Measurements from ENCODE around the gene LRRC7. TPM values are rescaled to one million over a fixed set of nuclear protein-coding genes. Genes with fewer than 3 reads are reported as not detected.

LRRC7 gene
- total RNA-seq, 1 experiment from 2014 or later: not detected

DNA sequence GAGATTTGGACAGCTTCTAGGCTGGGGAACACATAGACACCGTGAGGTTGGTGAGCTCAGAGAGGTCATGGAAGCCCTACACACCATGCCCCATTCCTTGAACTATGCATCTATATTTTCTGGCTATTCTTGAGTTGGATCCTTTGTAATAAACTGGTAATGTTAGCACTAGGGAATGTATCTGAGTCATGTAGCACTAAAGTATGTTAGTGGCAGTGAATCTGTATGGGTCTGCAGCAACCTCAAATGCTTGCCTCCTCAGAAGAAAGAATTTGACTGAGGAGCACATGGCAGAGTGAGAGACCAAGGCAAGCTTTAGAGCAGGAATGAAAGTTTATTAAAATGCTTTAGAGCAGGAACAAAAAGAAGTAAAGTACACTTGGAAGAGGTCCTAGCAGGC, 43.7 kb upstream of the LRRC7 start:
- no peak for DNase-seq (ENCODE audit: low read depth, low spot score)
- Histone ChIP-seq H3K27ac (ENCODE audit: low read length) (no peak overlapping the region), H3K9me3 (ENCODE audit: control insufficient read depth, insufficient read depth, low read depth, low read length) (no peaks in the 10 kb centered on the region), H3K4me3 (ENCODE audit: low read depth in 2 of 2, low read length in 2 of 2) (no peak overlapping the region), H3K36me3 (ENCODE audit: control insufficient read depth, insufficient read depth, low read length) (no peaks in the 10 kb centered on the region), H3K4me1 (ENCODE audit: control insufficient read depth, insufficient read depth, low read length) (no peaks in the 10 kb centered on the region), H3K27me3 (ENCODE audit: control insufficient read depth, insufficient read depth, low read length) (no peaks in the 10 kb centered on the region; the same call in 1 of the 2 replicates)
- intact Hi-C loops (cut with micrococcal nuclease; ENCODE audit: unreplicated experiment): no loop called here
- TF ChIP-seq REST (IDR thresholded peaks at IDR 0.05; ENCODE audit: insufficient read depth in 1 of 2, low read depth in 2 of 2, low read length in 1 of 2) (no peak), TCF7L2 (IDR thresholded peaks at IDR 0.05; ENCODE audit: low read depth, low read length) (no peak), SIN3A (IDR thresholded peaks at IDR 0.05; ENCODE audit: borderline replicate concordance, insufficient read depth, low read depth, low read length) (no peak), CTCF (IDR thresholded peaks at IDR 0.05) (no peak), POLR2AphosphoS5 (IDR thresholded peaks at IDR 0.05; ENCODE audit: low read depth, low read length) (no peak)
- no TSS peak for BruUV-seq (replicated peaks)
- ATAC-seq: no peak
- ChIA-PET POLR2A (no interaction called here), CTCF (no interaction called here)
- in situ Hi-C loops (cut with HindIII; ENCODE audit: low pct_unique_long_range_greater_than_20kb, low sequenced_read_pairs): no loop called here

DNA sequence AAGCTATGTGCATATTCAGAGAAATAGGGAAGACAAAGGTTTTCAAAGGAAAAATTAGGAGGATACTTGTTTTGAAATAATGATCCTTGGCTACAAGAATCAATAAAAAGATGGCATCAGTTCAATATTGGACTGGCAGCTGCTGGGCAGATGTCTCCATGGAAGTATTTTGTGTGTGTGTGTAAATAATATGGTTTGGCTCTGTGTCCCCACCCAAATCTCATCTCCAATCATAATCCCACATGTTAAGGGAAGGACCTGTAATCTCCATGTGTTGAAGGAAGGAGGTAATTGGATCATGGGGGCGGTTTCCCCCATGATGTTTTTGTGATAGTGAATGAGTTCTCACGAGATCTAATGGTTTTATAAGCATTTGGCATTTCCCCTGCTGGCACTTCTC, 40.4 kb upstream of the LRRC7 start:
- CTCF ChIA-PET: interaction anchor here (0.5 kb wide), 1 partner anchor 8 kb away, joined by 4 read pairs; no protein-coding TSS in a partner anchor
- TF ChIP-seq CTCF (IDR thresholded peaks at IDR 0.05) (no peak), POLR2AphosphoS5 (IDR thresholded peaks at IDR 0.05; ENCODE audit: low read depth, low read length) (no peak), SIN3A (IDR thresholded peaks at IDR 0.05; ENCODE audit: borderline replicate concordance, insufficient read depth, low read depth, low read length) (no peak), REST (IDR thresholded peaks at IDR 0.05; ENCODE audit: insufficient read depth in 1 of 2, low read depth in 2 of 2, low read length in 1 of 2) (no peak)
- no peaks in the 10 kb centered on the region for H3K4me1 ChIP-seq (ENCODE audit: control insufficient read depth, insufficient read depth, low read length)

More for the DNA sequence above, 40.4 kb upstream of the LRRC7 start:
- no peaks in the 10 kb centered on the region; the same call in 1 of the 2 replicates for H3K27me3 ChIP-seq (ENCODE audit: control insufficient read depth, insufficient read depth, low read length)
- no peak for DNase-seq (ENCODE audit: low read depth, low spot score)
- BruUV-seq (replicated peaks): no TSS peak
- intact Hi-C loops (cut with micrococcal nuclease; ENCODE audit: unreplicated experiment) (no loop called here), in situ Hi-C loops (cut with HindIII; ENCODE audit: low pct_unique_long_range_greater_than_20kb, low sequenced_read_pairs) (no loop called here)
- H3K9me3 ChIP-seq (ENCODE audit: control insufficient read depth, insufficient read depth, low read depth, low read length): no peaks in the 10 kb centered on the region
- no peak overlapping the region for H3K4me3 ChIP-seq (ENCODE audit: low read depth in 2 of 2, low read length in 2 of 2)
- POLR2A ChIA-PET: no interaction called here
- H3K36me3 ChIP-seq (ENCODE audit: control insufficient read depth, insufficient read depth, low read length): no peaks in the 10 kb centered on the region
- ATAC-seq: no peak
- H3K27ac ChIP-seq (ENCODE audit: low read length): no peak overlapping the region

All from Panc1 (cell line).